Muscle layer of duodenum (tissue), 2 donors: Measurements from ENCODE around the gene ADCK2.
"Not testable (repeated sequence)": the region's sequence is repeated elsewhere in the genome, so short reads cannot be mapped to it uniquely, and the experiment has no call there.

Experiments used
- H3K27ac ChIP-seq: one replicate; pipeline ENCODE4 v1.7.0; 2013; ENCODE audit warnings: mild to moderate bottlenecking, low read length
- H3K27me3 ChIP-seq: one replicate; pipeline ENCODE4 v1.7.0; 2013; ENCODE audit warnings: low read depth, mild to moderate bottlenecking, control low read depth, low read length
- H3K36me3 ChIP-seq, 2 donors: one replicate each; pipeline ENCODE4 v1.7.0; 2013; ENCODE audit warnings: low read length in 2 of 2, control low read depth in 1 of 2, mild to moderate bottlenecking in 1 of 2; ENCODE audit not compliant: insufficient read depth in 2 of 2, control insufficient read depth in 1 of 2
- H3K4me1 ChIP-seq, 2 donors: one replicate each; pipeline ENCODE4 v1.7.0; 2013; ENCODE audit warnings: low read length in 2 of 2, mild to moderate bottlenecking in 2 of 2, control low read depth in 1 of 2, moderate library complexity in 1 of 2; ENCODE audit not compliant: insufficient read depth in 2 of 2, control insufficient read depth in 1 of 2
- H3K4me3 ChIP-seq, 2 donors: one replicate each; pipeline ENCODE4 v1.7.0; 2013; ENCODE audit warnings: low read length in 2 of 2, low read depth in 1 of 2, mild to moderate bottlenecking in 1 of 2
- H3K9me3 ChIP-seq, 2 donors: one replicate each; pipeline ENCODE4 v1.7.0; 2013; ENCODE audit warnings: low read length in 2 of 2, control low read depth in 1 of 2, mild to moderate bottlenecking in 1 of 2; ENCODE audit not compliant: control insufficient read depth in 1 of 2
- donor health status: healthy.

Gene ADCK2

GRCh38 chr7:140638173-140638791, 34.5 kb upstream of the ADCK2 start:
- Histone ChIP-seq H3K27ac (peak overlapping the region; percentile 64), H3K27me3 (no peaks in the 10 kb centered on the region), H3K4me3 (peak overlapping the region in 1 of 2 donors; percentile 81), H3K4me1 (peaks cover 3 to 35% of the 10 kb centered on the region in 2 donors), H3K36me3 (no peaks in the 10 kb centered on the region), H3K9me3 (no peaks in the 10 kb centered on the region)

DNA sequence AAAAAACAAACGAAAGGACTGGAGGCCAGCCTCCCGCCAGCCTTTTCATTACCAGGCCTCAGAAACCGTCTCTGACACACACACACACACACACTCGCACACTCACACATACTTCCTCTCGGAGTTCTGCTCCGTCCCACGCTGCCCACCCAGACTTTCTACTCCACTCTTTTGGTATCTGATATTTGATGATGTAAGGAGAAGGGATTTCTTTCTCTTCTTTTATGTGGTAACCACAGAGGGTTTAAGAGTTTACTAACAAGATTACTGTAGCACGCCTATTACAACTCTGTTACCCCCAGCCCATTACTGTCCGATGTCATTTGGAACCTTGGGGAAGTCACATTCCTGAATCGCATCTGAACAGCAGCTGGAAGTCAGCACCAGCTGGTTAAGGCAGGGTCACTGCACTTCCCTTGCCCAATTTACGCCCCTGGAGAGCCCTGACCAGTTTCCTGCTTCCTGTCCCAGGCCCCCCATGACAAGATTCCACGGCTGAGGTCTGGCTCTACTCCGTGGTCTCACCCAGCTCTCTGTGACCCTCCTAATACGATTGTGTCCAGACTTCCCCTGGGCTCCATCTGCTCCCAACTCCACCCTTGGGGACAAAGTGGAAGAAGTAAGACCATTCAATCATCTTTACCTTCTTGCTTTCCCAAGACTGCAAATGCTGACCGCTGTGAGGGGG, 33.2 kb upstream of the ADCK2 start:
- Histone ChIP-seq H3K27ac (peak overlapping the region; percentile 71), H3K36me3 (no peaks in the 10 kb centered on the region), H3K9me3 (no peaks in the 10 kb centered on the region), H3K4me1 (peaks cover 3 to 35% of the 10 kb centered on the region in 2 donors), H3K4me3 (peak overlapping the region; percentile 55 to 81), H3K27me3 (no peaks in the 10 kb centered on the region)

- H3K36me3 ChIP-seq: no peaks in the 10 kb centered on the region
- peak overlapping the region; percentile 55 to 81 for H3K4me3 ChIP-seq
- H3K9me3 ChIP-seq: no peaks in the 10 kb centered on the region
- H3K4me1 ChIP-seq: peaks cover 3 to 35% of the 10 kb centered on the region in 2 donors
- H3K27me3 ChIP-seq: no peaks in the 10 kb centered on the region
- H3K27ac ChIP-seq: peak overlapping the region; percentile 71
Observed at GRCh38 chr7:140640060-140640637, 32.6 kb upstream of the ADCK2 start.

GRCh38 chr7:140640727-140641523, 31.8 kb upstream of the ADCK2 start, which contains the start of gene DENND2A:
Gene DENND2A, minus strand, starts transcription at chr7:140640813. Its CDS starts 38,416 bp downstream, at chr7:140602397.
- Histone ChIP-seq H3K36me3 (no peaks in the 10 kb centered on the region), H3K4me3 (peak within 1 kb of the TSS; percentile 55 to 81), H3K27me3 (no peaks in the 10 kb centered on the region), H3K27ac (peak within 1 kb of the TSS; percentile 71), H3K9me3 (no peaks in the 10 kb centered on the region), H3K4me1 (peaks cover 3 to 28% of the 10 kb centered on the region in 2 donors)

DNA sequence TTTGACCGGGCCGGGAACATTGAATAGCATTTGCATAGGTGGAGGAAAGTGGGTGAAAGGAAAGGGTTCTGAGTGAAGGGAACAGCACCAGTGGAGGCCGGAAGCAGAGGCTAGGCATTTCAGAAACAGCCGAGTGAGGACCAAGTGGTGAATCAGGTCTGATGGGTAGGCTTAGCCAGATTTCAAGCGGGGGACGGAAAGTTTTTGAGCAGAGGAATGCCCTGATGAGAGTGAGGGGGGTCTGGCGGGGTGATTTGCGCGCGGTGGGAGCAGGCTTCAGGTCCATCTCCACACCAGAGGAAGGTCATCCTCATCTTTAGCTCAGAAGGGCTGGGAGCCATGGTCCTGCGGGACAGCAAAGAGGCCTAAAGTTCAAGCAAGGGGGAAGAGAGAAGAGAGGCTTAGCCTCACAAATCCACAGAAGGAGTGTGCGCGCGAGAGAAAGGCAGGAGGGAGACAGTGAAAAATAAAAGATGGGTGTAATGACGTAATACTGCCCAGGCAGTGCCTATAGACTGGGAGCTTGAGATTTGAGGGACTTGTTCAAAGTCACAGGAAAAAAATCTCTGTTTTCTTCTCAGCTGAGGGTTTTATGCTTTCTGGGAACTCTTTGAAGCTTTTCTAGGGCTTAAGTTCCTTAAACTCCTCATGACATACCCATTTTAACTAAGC, 31.1 kb upstream of the ADCK2 start:
- H3K27me3 ChIP-seq: no peaks in the 10 kb centered on the region
- peaks cover 3 to 28% of the 10 kb centered on the region in 2 donors for H3K4me1 ChIP-seq
- H3K4me3 ChIP-seq: peak overlapping the region in 1 of 2 donors; percentile 65
- no peaks in the 10 kb centered on the region for H3K9me3 ChIP-seq
- no peaks in the 10 kb centered on the region for H3K36me3 ChIP-seq
- peak overlapping the region; percentile 69 for H3K27ac ChIP-seq

DNA sequence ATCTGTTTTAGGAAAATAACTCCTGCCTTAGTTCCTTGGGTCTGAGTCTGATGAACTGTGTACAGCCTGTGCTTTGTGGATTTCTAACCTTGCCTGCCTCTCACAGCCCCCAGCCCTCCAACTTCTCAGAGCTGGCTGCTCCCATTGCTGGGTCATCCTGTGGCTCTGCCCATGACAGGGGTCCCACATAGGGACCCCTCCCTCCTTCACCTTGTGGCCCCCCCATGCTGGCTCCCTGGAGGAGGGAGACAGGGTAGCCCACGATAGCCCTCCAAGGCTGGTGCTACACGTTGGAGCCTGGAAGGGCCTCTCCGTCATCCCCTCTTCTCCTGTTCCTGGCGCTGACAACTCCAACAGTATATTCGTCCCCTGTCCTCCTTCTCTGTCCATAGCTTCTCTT, 29.3 kb upstream of the ADCK2 start:
- Histone ChIP-seq H3K9me3 (no peaks in the 10 kb centered on the region), H3K27ac (no peak overlapping the region), H3K27me3 (no peaks in the 10 kb centered on the region), H3K4me1 (peaks cover 0 to 19% of the 10 kb centered on the region in 2 donors), H3K4me3 (no peak overlapping the region), H3K36me3 (no peaks in the 10 kb centered on the region)

- not testable (repeated sequence) for H3K27ac ChIP-seq, H3K4me3 ChIP-seq, H3K27me3 ChIP-seq, H3K9me3 ChIP-seq, H3K36me3 ChIP-seq
- H3K4me1 ChIP-seq: peaks cover 0 to 12% of the 10 kb centered on the region in 2 donors
Observed at GRCh38 chr7:140644761-140645160, 28.0 kb upstream of the ADCK2 start.

DNA sequence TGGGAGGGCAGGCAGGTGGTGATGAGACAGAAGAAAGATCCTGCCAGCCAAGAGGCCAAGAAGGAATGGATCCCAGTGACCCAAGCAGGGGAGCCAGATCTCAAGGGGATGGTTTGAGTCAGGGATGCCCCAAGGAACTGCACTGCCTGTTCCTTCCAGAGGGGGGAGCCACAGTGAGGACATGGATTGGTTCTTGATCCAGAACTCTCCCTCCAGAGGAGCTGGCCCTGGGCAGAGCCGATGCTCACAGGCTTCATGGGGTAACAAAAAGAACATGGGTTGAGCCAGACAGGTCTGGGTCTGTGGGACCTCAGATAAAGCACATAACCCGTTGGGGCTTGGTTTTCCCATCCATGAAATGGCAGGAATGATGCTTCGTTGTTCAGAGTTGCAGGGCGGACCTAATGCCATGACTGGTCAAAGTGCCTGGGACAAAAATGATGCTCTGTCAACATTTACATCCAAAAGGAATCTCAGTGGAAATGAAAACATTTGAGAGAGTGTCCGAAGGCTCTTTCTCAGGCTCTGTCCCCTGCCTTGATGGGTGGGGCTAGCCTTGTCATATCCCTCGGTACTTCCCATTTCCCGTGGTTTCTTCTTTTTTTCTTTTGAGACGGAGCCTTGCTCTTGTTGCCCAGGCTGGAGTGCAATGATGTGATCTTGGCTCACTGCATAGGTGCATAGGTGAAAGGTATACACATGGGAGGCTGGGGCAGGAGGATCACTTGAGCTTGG, 27.4 kb upstream of the ADCK2 start:
- no peaks in the 10 kb centered on the region for H3K9me3 ChIP-seq
- H3K27me3 ChIP-seq: no peaks in the 10 kb centered on the region
- H3K4me3 ChIP-seq: no peak overlapping the region
- no peaks in the 10 kb centered on the region for H3K36me3 ChIP-seq
- peaks cover 0 to 9% of the 10 kb centered on the region in 2 donors for H3K4me1 ChIP-seq
- H3K27ac ChIP-seq: no peak overlapping the region

- Histone ChIP-seq H3K9me3 (no peaks in the 10 kb centered on the region), H3K27me3 (no peaks in the 10 kb centered on the region), H3K4me3 (no peak overlapping the region), H3K36me3 (no peaks in the 10 kb centered on the region), H3K27ac (no peak overlapping the region), H3K4me1 (peaks cover 0 to 4% of the 10 kb centered on the region in 2 donors)
Observed at GRCh38 chr7:140646931-140647647, 25.7 kb upstream of the ADCK2 start.
